K562 (cell line): ENCODE measurements around the gene MTHFD2. TPM values are rescaled to one million over a fixed set of nuclear protein-coding genes. Genes with fewer than 3 reads are reported as not detected.

Source experiments
- CXXC5 ChIP-seq: fragments of 250-450 bp; sonication (Bioruptor Pico); IDR thresholded peaks from 2 replicates; pipeline ENCODE4 v1.8.0; 2022; ENCODE audit warnings: inconsistent platforms, mild to moderate bottlenecking, moderate library complexity
- DIDO1 ChIP-seq: fragments of 450-650 bp; IDR thresholded peaks from 2 replicates; pipeline ENCODE4 v1.6.1; 2016; ENCODE audit warnings: low read depth, missing biosample characterization, missing genetic modification characterization
- ETV5 ChIP-seq: sonication (generic); formaldehyde crosslinking; IDR thresholded peaks from 2 replicates; pipeline ENCODE4 v1.4.0; 2020; ENCODE audit warnings: low read depth, mild to moderate bottlenecking, missing genetic modification reagents
- MAZ ChIP-seq, 2 experiments: fragments of 450-650 bp in 1 of 2; sonication (generic) in 1 of 2; formaldehyde crosslinking; IDR thresholded peaks in 1 of 2; conservative IDR thresholded peaks in 1 of 2; 2 replicates each; pipeline versions ENCODE4 v1.4.0 to v1.5.0; 2020; ENCODE audit warnings: mild to moderate bottlenecking in 1 of 2, missing genetic modification reagents in 1 of 2
- PRPF4 ChIP-seq: fragments of 200-400 bp; formaldehyde crosslinking; IDR thresholded peaks from one replicate; pipeline ENCODE4 v1.6.1; 2017; ENCODE audit warnings: low read length, low read depth, mild to moderate bottlenecking; ENCODE audit not compliant: insufficient read depth, poor library complexity, severe bottlenecking
- RBM14 ChIP-seq: fragments of 200-400 bp; formaldehyde crosslinking; IDR thresholded peaks from 2 replicates; pipeline ENCODE4 v1.6.1; 2018; ENCODE audit warnings: low read depth, mild to moderate bottlenecking, low read length, moderate library complexity, borderline replicate concordance; ENCODE audit not compliant: insufficient read depth
- SIRT6 ChIP-seq: IDR thresholded peaks from one replicate; pipeline ENCODE4 v1.6.1; 2012; ENCODE audit warnings: low read depth, mild to moderate bottlenecking, control low read depth, inconsistent platforms, low read length, moderate library complexity
- SPI1 ChIP-seq: IDR thresholded peaks from 2 replicates; pipeline ENCODE4 v1.6.1; 2011; ENCODE audit warnings: low read depth, low read length, control low read depth, borderline replicate concordance
- SRF ChIP-seq, 2 experiments: fragments of 250-450, 450-650 bp in 1 of 2; sonication (Bioruptor Pico) in 1 of 2; sonication (generic) in 1 of 2; formaldehyde crosslinking; IDR thresholded peaks; 2 replicates each; pipeline versions ENCODE4 v1.5.0 to v1.5.1; 2020 to 2022; ENCODE audit warnings: mild to moderate bottlenecking in 1 of 2, missing genetic modification reagents in 1 of 2
- ZNF212 ChIP-seq: fragments of 450-650 bp; formaldehyde crosslinking; IDR thresholded peaks from 2 replicates; pipeline ENCODE4 v1.4.0; 2020; ENCODE audit warnings: mild to moderate bottlenecking
- ZNF583 ChIP-seq: fragments of 250-450 bp; sonication (Bioruptor Pico); IDR thresholded peaks from 2 replicates; pipeline ENCODE4 v1.4.0; 2020
- polyA plus RNA-seq, 8 experiments: library from polyadenylated mRNA; depleted of rRNA in 4 of 8; stranded (reverse) in 5 of 8; unstranded in 3 of 8; fragments of >200 nt; fragmentation: Nextera tagmentation in 2 of 8; fragmentation: Illumina TruSeq in 1 of 8; extraction: Ambion mirVana in 2 of 8; extraction: Trizol in 1 of 8; gene quantifications; 2 replicates each; pipeline versions ENCODE4 v1.2.1 to v1.2.3, GENCODE V29; 2011 to 2014; ENCODE audit warnings: inconsistent platforms in 1 of 8, missing spikeins in 1 of 8
- total RNA-seq, 7 experiments: library from RNA; depleted of rRNA in 6 of 7; stranded (reverse); fragments of >200 nt in 6 of 7; fragmentation: Illumina TruSeq in 2 of 7; extraction: Trizol in 2 of 7; gene quantifications; 2 replicates each; pipeline versions ENCODE4 v1.2.1 to v1.2.3, GENCODE V29; 2011 to 2021; ENCODE audit warnings: low replicate concordance in 1 of 7
- TF ChIP-seq, protein P1 (sequence below), 3 experiments: fragments of 200-800 bp in 1 of 3; sonication (Bioruptor generic) in 1 of 3; sonication (generic) in 1 of 3; formaldehyde crosslinking in 1 of 3; IDR thresholded peaks; 2 replicates each; pipeline versions ENCODE4 v1.6.1 to v1.8.0; 2016 to 2022; ENCODE audit warnings: mild to moderate bottlenecking in 2 of 3, missing compliant biosample characterization in 2 of 3, missing genetic modification characterization in 2 of 3, missing genetic modification reagents in 1 of 3

Gene MTHFD2
- total and polyA plus RNA-seq, 9 of the 15 experiments (the other 6 are each of a cell fraction or from before 2014, with no cell fraction given) = 113 to 520 (median 234) TPM

DNA sequence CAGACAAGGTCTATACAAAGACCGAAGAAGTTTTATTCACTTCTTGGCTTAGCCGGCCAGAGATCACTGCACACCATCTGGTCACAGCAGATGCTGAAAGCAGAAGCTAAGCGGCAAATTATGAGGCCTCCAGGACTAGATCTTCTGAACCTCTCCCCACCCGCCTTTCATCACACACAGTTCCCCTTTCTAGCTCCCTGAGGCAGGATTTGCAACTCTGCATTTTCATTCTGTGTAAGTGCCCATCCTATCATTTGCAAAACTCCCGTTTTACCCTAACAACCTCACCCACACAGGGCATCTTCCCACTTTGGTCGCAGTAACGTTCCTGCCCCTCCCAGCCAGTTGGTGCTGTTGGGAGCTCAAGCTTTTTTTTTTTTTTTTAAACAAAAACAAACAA is 16.7 kb upstream of the MTHFD2 start (continued):
- TF ChIP-seq RBM14 = no peak
- TF ChIP-seq SRF (CRISPR knock-in tag; IDR thresholded peaks at IDR 0.05) = no peak
- TF ChIP-seq CXXC5 (CRISPR knock-in tag) = no peak; the same call in 1 of the 2 replicates
- no peak for TF ChIP-seq SIRT6
- TF ChIP-seq PRPF4 = no peak
- no peak for TF ChIP-seq MAZ (CRISPR knock-in tag; conservative IDR thresholded peaks at IDR 0.05 in 1 of 2, IDR thresholded peaks at IDR 0.05 in 1 of 2)
- TF ChIP-seq ZNF212 (CRISPR knock-in tag) = no peak
- no peak for TF ChIP-seq ZNF583 (CRISPR knock-in tag)
- no peak for TF ChIP-seq ETV5 (CRISPR knock-in tag)
- no peak for TF ChIP-seq DIDO1
- TF ChIP-seq, protein P1, sequence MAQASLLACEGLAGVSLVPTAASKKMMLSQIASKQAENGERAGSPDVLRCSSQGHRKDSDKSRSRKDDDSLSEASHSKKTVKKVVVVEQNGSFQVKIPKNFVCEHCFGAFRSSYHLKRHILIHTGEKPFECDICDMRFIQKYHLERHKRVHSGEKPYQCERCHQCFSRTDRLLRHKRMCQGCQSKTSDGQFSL (CRISPR knock-in tag; IDR thresholded peaks at IDR 0.05) = no peak
- TF ChIP-seq, protein P1 (tag; IDR thresholded peaks at IDR 0.05) = no peak
- peak; percentile 98 for TF ChIP-seq SPI1
